ENCODE measurements around the gene PTPN20.

DNA sequence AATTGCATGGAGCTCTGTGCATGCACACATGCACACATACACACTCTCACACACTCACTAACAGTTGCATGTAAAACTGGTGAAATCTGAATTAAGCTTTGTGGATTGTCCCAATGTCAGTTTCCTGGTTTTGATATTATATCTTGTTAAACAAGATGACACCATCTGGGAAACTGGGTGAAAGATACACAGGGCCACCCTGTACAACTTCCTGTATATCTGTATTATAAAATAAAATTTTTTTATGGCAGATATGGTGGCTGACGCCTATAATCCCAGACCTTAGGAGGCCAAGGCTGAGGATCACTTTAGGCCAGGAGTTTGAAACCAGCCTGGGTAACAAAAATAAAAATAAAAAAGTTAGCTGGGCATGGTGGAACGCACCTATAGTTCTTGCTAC lies 87.4 kb downstream of the PTPN20 start:
- TF ChIP-seq CTCF (conservative IDR thresholded peaks at IDR 0.05) (no peak), ZFX (IDR thresholded peaks at IDR 0.05) (no peak)

All from C4-2B (cell line).